Activated CD8-positive, alpha-beta memory T cell treated with anti-CD3 and anti-CD28 coated beads for 24 hours (primary cell): ENCODE data around the gene SPEF1.

Experiments
- DNase-seq: peaks from one replicate; pipeline ENCODE4 v3.0.0-alpha.2; 2020

The SPEF1 gene

GRCh38 chr20:3786665-3787323 lies 5.5 kb upstream of the SPEF1 start, which contains the start of gene CENPB:
Gene CENPB, minus strand, starts transcription at chr20:3786740. Its CDS starts 257 bp downstream, at chr20:3786483.
- peak; percentile 97 for DNase-seq

- peak; percentile 77 for DNase-seq
These were observed 4.9 kb upstream of the SPEF1 start for GRCh38 chr20:3786126-3786484.

- no peak for DNase-seq
These were observed 4.2 kb upstream of the SPEF1 start for GRCh38 chr20:3785240-3786125.

GRCh38 chr20:3784863-3785239 lies 3.6 kb upstream of the SPEF1 start:
- DNase-seq: no peak

- no peak for DNase-seq
These were observed 3.1 kb upstream of the SPEF1 start for GRCh38 chr20:3784216-3784853.

- no peak for DNase-seq
These were observed 2.4 kb upstream of the SPEF1 start for GRCh38 chr20:3783511-3784195.

- DNase-seq: no peak
These were observed 1.8 kb upstream of the SPEF1 start for GRCh38 chr20:3783068-3783489.

GRCh38 chr20:3782597-3782996 lies 1.3 kb upstream of the SPEF1 start:
- no peak for DNase-seq

GRCh38 chr20:3778976-3779375 lies 2.3 kb downstream of the SPEF1 start:
- DNase-seq: no peak

GRCh38 chr20:3777716-3778629 lies 3.3 kb downstream of the SPEF1 start:
- peak; percentile 87 for DNase-seq

GRCh38 chr20:3777381-3777715 lies 3.9 kb downstream of the SPEF1 start:
- no peak for DNase-seq

GRCh38 chr20:3775457-3776108 lies 5.7 kb downstream of the SPEF1 start:
- DNase-seq: no peak

GRCh38 chr20:3771552-3772058 lies 9.6 kb downstream of the SPEF1 start:
- no peak for DNase-seq

- peak; percentile 88 for DNase-seq
These were observed 12.7 kb downstream of the SPEF1 start for GRCh38 chr20:3768342-3769130.

GRCh38 chr20:3767427-3768341 lies 13.6 kb downstream of the SPEF1 start, which contains the start of gene ADISSP:
Gene ADISSP, minus strand, starts transcription at chr20:3767753. Its CDS starts 7,653 bp downstream, at chr20:3760100.
- DNase-seq: peak; percentile 97

- DNase-seq: no peak
These were observed 14.2 kb downstream of the SPEF1 start for GRCh38 chr20:3767110-3767426.

- DNase-seq: no peak
These were observed 14.7 kb downstream of the SPEF1 start for GRCh38 chr20:3766422-3767109.

GRCh38 chr20:3765171-3765882 lies 15.9 kb downstream of the SPEF1 start:
- no peak for DNase-seq
